Right lung (tissue), 5 donors: Measurements from ENCODE around the gene ERCC6. TPM values are rescaled to one million over a fixed set of nuclear protein-coding genes. Genes with fewer than 3 reads are reported as not detected.

Source experiments
- polyA plus RNA-seq, 5 donors: library from polyadenylated mRNA; unstranded; fragments of 120-200 nt; gene quantifications; one replicate each; pipeline versions ENCODE4 v1.2.1 to v1.2.3, GENCODE V29; 2013; ENCODE audit warnings: inconsistent platforms in 1 of 5, low replicate concordance in 1 of 5; ENCODE audit not compliant: insufficient read length in 5 of 5, insufficient read depth in 1 of 5

Gene ERCC6
- polyA plus RNA-seq, 5 donors: 12.0 to 22.8 (median 20.7) TPM

Other genes with a start within 250 kb of the ERCC6 start
- under 1 TPM in 2 of 5 donors, not detected in 3; 0.04 to 0.76 TPM for gene C10orf71, start 240.0 kb downstream of the ERCC6 start, polyA plus RNA-seq
- under 1 TPM in 1 of 5 donors, not detected in 4; 0.06 TPM for gene DRGX, start 143.0 kb downstream of the ERCC6 start, polyA plus RNA-seq
- under 1 TPM in 1 of 5 donors, not detected in 4; 0.05 TPM for gene SLC18A3, start 71.2 kb upstream of the ERCC6 start, polyA plus RNA-seq
- gene CHAT, start 74.9 kb upstream of the ERCC6 start, polyA plus RNA-seq: not detected
- under 1 TPM in 1 of 5 donors, not detected in 4; 0.07 TPM for gene C10orf53, start 140.5 kb upstream of the ERCC6 start, polyA plus RNA-seq
- 1 to 10 TPM in 1 of 5 donors, under 1 TPM in 4; 0.45 to 1.6 (median 0.60) TPM for gene OGDHL, start 223.2 kb upstream of the ERCC6 start, polyA plus RNA-seq